Measurements from ENCODE around the gene COL28A1. TPM values are rescaled to one million over a fixed set of nuclear protein-coding genes. Genes with fewer than 3 reads are reported as not detected.

COL28A1 gene
- total RNA-seq, 1 donor from 2014 or later = 0.60 TPM

DNA sequence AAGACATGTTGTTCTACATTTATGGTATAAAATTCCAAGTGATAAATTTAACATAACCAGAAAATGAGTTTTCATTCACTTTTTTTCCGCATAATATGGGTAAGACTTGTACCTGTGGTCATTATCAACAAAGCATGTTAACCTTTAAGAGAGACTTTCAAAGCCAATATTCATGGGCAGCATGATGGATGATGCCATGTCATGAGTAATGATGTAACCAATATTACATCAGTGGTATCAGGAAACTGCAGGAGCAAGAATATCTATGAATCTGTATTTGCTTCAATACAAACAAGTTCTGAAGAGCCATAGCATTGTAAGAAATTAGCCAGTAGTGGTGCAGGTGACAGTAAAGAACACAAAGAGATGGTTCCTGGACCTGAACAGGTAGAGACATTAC lies 226.5 kb downstream of the COL28A1 start:
- Histone ChIP-seq H3K9me3 (ENCODE audit: low read depth) (no peaks in the 10 kb centered on the region), H3K9ac (no peak overlapping the region), H3K4me1 (no peaks in the 10 kb centered on the region), H3K27ac (no peak overlapping the region), H3K27me3 (no peaks in the 10 kb centered on the region), H3F3A (ENCODE audit: low read depth) (no peaks in the 10 kb centered on the region), H4K20me1 (ENCODE audit: low read depth) (no peaks in the 10 kb centered on the region), H3K79me2 (ENCODE audit: low read depth) (no peaks in the 10 kb centered on the region), H3K4me2 (no peak overlapping the region), H3K4me3 (no peak overlapping the region), H3K36me3 (no peaks in the 10 kb centered on the region), H2AFZ (replicated peaks) (no peak overlapping the region)
- H3K36me3 Mint-ChIP-seq = no peaks in the 10 kb centered on the region
- no peak for DNase-seq (ENCODE audit: low spot score)
- TF ChIP-seq EZH2phosphoT487 (IDR thresholded peaks at IDR 0.05) (no peak), CTCF (IDR thresholded peaks at IDR 0.05) (no peak), EZH2 (IDR thresholded peaks at IDR 0.05) (no peak)
- no peaks in the 10 kb centered on the region for H3K4me1 Mint-ChIP-seq
- no peak overlapping the region for H3K4me3 Mint-ChIP-seq
- no peak overlapping the region for H3K27ac Mint-ChIP-seq
- no peaks in the 10 kb centered on the region for H3K9me3 Mint-ChIP-seq
- H3K27me3 Mint-ChIP-seq (ENCODE audit: insufficient read depth, low read depth) = no peaks in the 10 kb centered on the region

Other genes with a start within 250 kb of the COL28A1 start
- 62.0 and 62.2 TPM in 2 replicates for gene MIOS, start 31.0 kb upstream of the COL28A1 start, total RNA-seq (ENCODE audit: low replicate concordance)
- gene UMAD1, start 104.9 kb upstream of the COL28A1 start, total RNA-seq (ENCODE audit: low replicate concordance) = 16.6 and 23.0 TPM in 2 replicates
- 67.4 and 128 TPM in 2 replicates for gene RPA3, start 182.7 kb upstream of the COL28A1 start, total RNA-seq (ENCODE audit: low replicate concordance)

All from neural progenitor cell (in vitro differentiated cells).